HFFc6 (cell line): ENCODE data around the gene MSI2. TPM values are rescaled to one million over a fixed set of nuclear protein-coding genes. Genes with fewer than 3 reads are reported as not detected.

ENCODE experiments used
- DNase-seq: peaks from one replicate; pipeline ENCODE4 v3.0.0-alpha.2; 2018
- H3K27ac Mint-ChIP-seq: 2 replicates; pipeline ENCODE4 v1.8.0; 2020; ENCODE audit warnings: mild to moderate bottlenecking, mixed read lengths
- H3K27me3 Mint-ChIP-seq: 2 replicates; pipeline ENCODE4 v1.8.0; 2021; ENCODE audit warnings: mild to moderate bottlenecking, moderate library complexity, mixed read lengths; ENCODE audit not compliant: insufficient read depth
- H3K36me3 Mint-ChIP-seq: 2 replicates; pipeline ENCODE4 v1.8.0; 2021; ENCODE audit warnings: low read depth, mixed read lengths
- H3K4me1 Mint-ChIP-seq: 2 replicates; pipeline ENCODE4 v1.8.0; 2020; ENCODE audit warnings: low read depth, mixed read lengths
- H3K4me3 Mint-ChIP-seq: 2 replicates; pipeline ENCODE4 v1.8.0; 2020; ENCODE audit warnings: mild to moderate bottlenecking, moderate library complexity, mixed read lengths
- H3K9me3 Mint-ChIP-seq: 2 replicates; pipeline ENCODE4 v1.8.0; 2020; ENCODE audit warnings: mild to moderate bottlenecking, mixed read lengths
- CTCF ChIP-seq: fragments of 200-600 bp; sonication (generic); IDR thresholded peaks from 2 replicates; pipeline ENCODE4 v1.5.0; 2021; ENCODE audit warnings: antibody characterized with exemption, mild to moderate bottlenecking
- total RNA-seq, 6 experiments: library from RNA; stranded (reverse); fragmentation: NEBNext Ultra II Directional; extraction: Animal tissue kit (Norgen Biotek cat#: 25700); gene quantifications; 2 replicates in 1 of 6; 3 replicates in 5 of 6; pipeline ENCODE4 v1.2.3, GENCODE V29; 2021

The MSI2 gene
- total RNA-seq, 6 experiments from 2014 or later = 53.5 to 71.7 (median 55.0) TPM

DNA sequence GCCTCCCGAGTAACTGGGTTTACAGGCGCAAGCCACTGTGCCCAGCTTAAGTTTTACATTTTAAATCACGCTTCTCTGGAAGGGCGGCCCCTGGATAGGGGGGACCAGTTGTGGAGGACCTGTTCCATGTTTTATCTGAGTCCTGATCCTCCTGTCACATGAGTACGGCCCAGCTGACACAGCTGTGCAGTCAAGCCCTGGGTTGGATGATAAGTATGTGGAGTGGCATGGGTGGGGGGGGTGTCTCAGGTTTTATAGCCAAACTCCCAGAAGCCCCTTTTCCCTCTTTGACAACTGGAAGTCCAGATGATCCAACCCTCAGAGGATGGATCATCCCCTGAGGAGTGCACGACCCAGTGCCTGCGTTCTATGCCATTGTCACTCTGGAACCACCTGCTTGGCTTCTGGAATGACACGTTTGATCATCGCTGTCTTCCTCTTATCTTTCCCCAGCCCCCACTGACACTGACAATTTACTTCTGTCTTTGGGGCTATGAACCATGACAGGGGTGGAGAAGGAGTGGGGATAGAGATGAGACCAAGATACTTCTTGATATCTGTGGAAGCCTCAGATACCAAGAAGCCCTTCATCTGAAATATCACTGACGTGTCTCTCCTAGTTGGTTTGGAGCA, 191.2 kb downstream of the MSI2 start:
- no peak overlapping the region for H3K4me3 Mint-ChIP-seq
- no peaks in the 10 kb centered on the region; the same call in 1 of the 2 replicates for H3K36me3 Mint-ChIP-seq
- peaks cover 1% of the 10 kb centered on the region; the same call in 1 of the 2 replicates for H3K27me3 Mint-ChIP-seq
- no peaks in the 10 kb centered on the region for H3K9me3 Mint-ChIP-seq
- DNase-seq = no peak
- peaks cover 38% of the 10 kb centered on the region for H3K4me1 Mint-ChIP-seq
- TF ChIP-seq CTCF = no peak
- no peak overlapping the region for H3K27ac Mint-ChIP-seq

DNA sequence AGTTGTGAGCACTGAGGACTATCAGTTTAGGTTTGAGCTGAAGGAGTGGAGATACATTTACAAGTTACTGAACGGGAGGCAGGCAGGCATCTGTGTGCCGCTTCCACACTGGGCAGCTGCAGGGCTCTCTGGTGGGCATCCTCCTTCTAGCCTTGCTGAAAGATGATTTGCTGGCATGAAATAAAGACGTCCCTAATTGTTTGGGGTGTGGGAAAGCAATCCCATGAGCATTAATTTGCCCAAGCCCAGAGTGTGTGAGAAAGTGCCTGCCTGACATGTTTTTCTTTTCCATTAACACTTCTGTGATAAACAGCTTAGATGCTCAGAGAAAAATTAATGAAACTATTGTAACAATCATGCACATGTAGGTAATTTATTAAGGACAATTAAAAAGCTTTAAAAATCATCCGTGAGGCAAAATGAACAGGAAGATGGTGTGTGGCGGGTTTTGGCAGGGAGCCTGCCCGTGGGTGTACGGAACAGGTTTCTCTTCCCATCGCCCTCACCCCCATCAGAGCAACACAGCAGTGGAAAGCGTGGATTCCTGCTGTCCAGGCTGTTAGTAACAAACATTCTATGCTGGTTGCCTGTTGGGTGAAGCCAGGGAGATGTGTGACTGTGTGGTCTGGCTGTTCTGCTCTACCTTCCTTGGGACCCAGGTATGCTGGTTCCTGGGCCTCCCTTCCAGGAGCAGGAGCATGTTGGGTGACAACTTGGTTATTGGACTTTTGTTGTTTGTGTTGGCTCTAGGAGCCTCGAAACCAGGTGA, 191.9 kb downstream of the MSI2 start:
- Mint-ChIP-seq H3K27me3 (peaks cover 1% of the 10 kb centered on the region; the same call in 1 of the 2 replicates), H3K4me3 (no peak overlapping the region), H3K27ac (no peak overlapping the region), H3K9me3 (no peaks in the 10 kb centered on the region), H3K36me3 (no peaks in the 10 kb centered on the region; the same call in 1 of the 2 replicates), H3K4me1 (peaks cover 31% of the 10 kb centered on the region)
- DNase-seq = no peak
- no peak for TF ChIP-seq CTCF

- Mint-ChIP-seq H3K9me3 (no peaks in the 10 kb centered on the region), H3K27me3 (peaks cover 1% of the 10 kb centered on the region; the same call in 1 of the 2 replicates), H3K4me3 (no peak overlapping the region), H3K36me3 (no peaks in the 10 kb centered on the region; the same call in 1 of the 2 replicates), H3K27ac (no peak overlapping the region), H3K4me1 (peaks cover 25% of the 10 kb centered on the region)
- no peak for TF ChIP-seq CTCF
- DNase-seq = no peak
These were observed 192.5 kb downstream of the MSI2 start for GRCh38 chr17:57448759-57449283.

- Mint-ChIP-seq H3K4me1 (peaks cover 4% of the 10 kb centered on the region; the same call in 1 of the 2 replicates), H3K27me3 (peaks cover 1% of the 10 kb centered on the region), H3K36me3 (peaks cover 7% of the 10 kb centered on the region), H3K27ac (no peak overlapping the region), H3K4me3 (no peak overlapping the region), H3K9me3 (no peaks in the 10 kb centered on the region)
- DNase-seq = no peak
- no peak for TF ChIP-seq CTCF
These were observed 194.9 kb downstream of the MSI2 start for GRCh38 chr17:57451191-57451590.

DNA sequence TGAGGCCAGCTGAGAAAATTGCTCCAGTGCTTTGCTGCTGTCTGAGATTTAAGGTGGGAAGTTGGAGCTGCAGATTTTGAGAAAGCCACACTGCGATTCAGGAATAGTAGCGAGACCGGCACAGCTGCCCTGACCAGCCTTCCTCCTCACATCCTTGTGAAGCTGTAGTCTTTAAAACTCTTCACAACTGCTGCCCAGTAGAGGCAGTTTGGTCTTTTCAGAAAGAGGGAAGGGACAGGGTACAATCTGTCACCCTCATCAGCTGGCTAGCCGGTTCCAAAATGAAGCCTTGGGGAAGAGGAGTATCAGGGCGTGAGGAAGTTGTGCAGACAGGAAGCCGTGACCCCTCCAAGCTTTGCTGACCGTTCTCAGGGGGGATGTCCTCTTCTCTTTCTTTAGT, 195.3 kb downstream of the MSI2 start:
- Mint-ChIP-seq H3K36me3 (peaks cover 10% of the 10 kb centered on the region), H3K4me1 (peaks cover 2% of the 10 kb centered on the region; the same call in 1 of the 2 replicates), H3K4me3 (no peak overlapping the region), H3K27ac (no peak overlapping the region), H3K27me3 (peaks cover 1% of the 10 kb centered on the region), H3K9me3 (no peaks in the 10 kb centered on the region)
- no peak for DNase-seq
- no peak for TF ChIP-seq CTCF
